GM23248 (cell line): ENCODE data around the gene ERCC1. TPM values are rescaled to one million over a fixed set of nuclear protein-coding genes. Genes with fewer than 3 reads are reported as not detected.

Experiments
- DNase-seq: peaks from one replicate; pipeline ENCODE4 v3.0.0-alpha.2; 2015
- H2AFZ ChIP-seq: fragments of 200-600 bp; sonication (generic); 2 replicates; pipeline ENCODE4 v1.6.1; 2016; ENCODE audit warnings: antibody characterized with exemption
- H3F3A ChIP-seq: fragments of 200-600 bp; sonication (generic); 2 replicates; pipeline ENCODE4 v1.6.1; 2016; ENCODE audit warnings: mild to moderate bottlenecking, antibody characterized with exemption, mixed run types; ENCODE audit not compliant: insufficient read depth
- H3K27ac ChIP-seq: fragments of 200-600 bp; sonication (generic); 2 replicates; pipeline ENCODE4 v1.5.1; 2016; ENCODE audit warnings: mild to moderate bottlenecking
- H3K27me3 ChIP-seq: fragments of 200-600 bp; sonication (generic); replicated peaks from 2 replicates; pipeline ENCODE4 v1.6.1; 2016; ENCODE audit warnings: mild to moderate bottlenecking; ENCODE audit not compliant: insufficient read depth
- H3K36me3 ChIP-seq: fragments of 200-600 bp; sonication (generic); 2 replicates; pipeline ENCODE4 v1.6.1; 2016; ENCODE audit warnings: low read depth, mild to moderate bottlenecking
- H3K4me1 ChIP-seq: fragments of 200-600 bp; sonication (generic); 2 replicates; pipeline ENCODE4 v1.6.1; 2016; ENCODE audit warnings: mild to moderate bottlenecking; ENCODE audit not compliant: insufficient read depth
- H3K4me2 ChIP-seq: fragments of 200-600 bp; sonication (generic); one replicate; pipeline ENCODE4 v1.6.1; 2016; ENCODE audit warnings: mild to moderate bottlenecking; ENCODE audit not compliant: unreplicated experiment
- H3K4me3 ChIP-seq: fragments of 200-600 bp; sonication (generic); 2 replicates; pipeline ENCODE4 v1.5.1; 2016; ENCODE audit warnings: mild to moderate bottlenecking
- H3K79me2 ChIP-seq: fragments of 200-600 bp; sonication (generic); 2 replicates; pipeline ENCODE4 v1.6.1; 2016; ENCODE audit warnings: mild to moderate bottlenecking; ENCODE audit not compliant: insufficient read depth
- H3K9ac ChIP-seq: fragments of 200-600 bp; sonication (generic); 2 replicates; pipeline ENCODE4 v1.6.1; 2016; ENCODE audit warnings: mild to moderate bottlenecking
- H3K9me2 ChIP-seq: fragments of 200-600 bp; sonication (generic); 2 replicates; pipeline ENCODE4 v1.6.1; 2016; ENCODE audit warnings: mixed run types, mild to moderate bottlenecking, moderate library complexity; ENCODE audit not compliant: insufficient read depth
- H3K9me3 ChIP-seq: fragments of 200-600 bp; sonication (generic); one replicate; pipeline ENCODE4 v1.6.1; 2017; ENCODE audit warnings: low read depth
- H4K20me1 ChIP-seq: fragments of 200-600 bp; sonication (generic); 2 replicates; pipeline ENCODE4 v1.6.0; 2016; ENCODE audit not compliant: insufficient read depth
- EZH2 ChIP-seq: fragments of 200-600 bp; sonication (generic); IDR thresholded peaks from 2 replicates; pipeline ENCODE4 v1.6.1; 2018; ENCODE audit warnings: antibody characterized with exemption, mild to moderate bottlenecking; ENCODE audit not compliant: insufficient read depth, poor library complexity, severe bottlenecking
- EZH2phosphoT487 ChIP-seq: fragments of 200-600 bp; sonication (generic); IDR thresholded peaks from 2 replicates; pipeline ENCODE4 v1.6.1; 2018; ENCODE audit warnings: antibody characterized with exemption, moderate library complexity, mild to moderate bottlenecking, low read depth; ENCODE audit not compliant: insufficient read depth
- WGBS, 2 experiments: methylation state at CpG; one replicate each; pipeline ENCODE4 v1.1.6; 2015 to 2017; ENCODE audit warnings: low lambda C conversion rate in 2 of 2, low coverage in 1 of 2; ENCODE audit errors: missing lambda C conversion rate in 2 of 2; 5-methylcytosine and 5-hydroxymethylcytosine counted together
- in situ Hi-C: fragments of 300-500 bp; cut with MboI; formaldehyde crosslinking; loops from 2 replicates; pipeline ENCODE4 v1.15.0; 2020
- polyA plus RNA-seq: library from polyadenylated mRNA; unstranded; fragments of >200 nt; fragmentation: Nextera tagmentation; extraction: Ambion mirVana; gene quantifications from 2 replicates; pipeline ENCODE4 v1.2.1, GENCODE V29; 2016
- total RNA-seq: library from RNA; depleted of rRNA; stranded (reverse); fragments of >200 nt; shearing (Covaris generic); gene quantifications from 2 replicates; pipeline ENCODE4 v1.2.3, GENCODE V29; 2014

ERCC1 gene
- total and polyA plus RNA-seq, 2 experiments from 2014 or later, result 79.8 to 89.0 TPM

DNA sequence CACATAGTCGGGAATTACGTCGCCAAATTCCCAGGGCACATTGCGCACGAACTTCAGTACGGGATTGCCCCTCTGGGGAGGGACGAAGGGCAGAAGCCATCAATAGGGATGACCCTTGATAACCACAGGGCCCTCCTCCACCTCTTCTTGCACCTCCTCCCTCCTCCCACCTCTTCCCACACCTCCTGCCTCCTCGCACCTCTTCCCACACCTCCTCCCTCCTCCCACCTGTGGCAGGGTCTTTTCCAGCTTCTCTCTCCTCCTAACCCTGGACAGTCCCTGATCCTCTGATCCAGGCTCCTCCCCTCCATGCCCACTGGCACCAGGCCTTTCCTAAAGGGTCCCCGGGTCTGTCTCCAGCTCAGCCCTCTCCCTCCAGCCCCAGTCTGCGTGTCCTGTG lies 3.4 kb downstream of the ERCC1 start:
- peaks cover 21% of the 10 kb centered on the region for H3K79me2 ChIP-seq
- no peaks in the 10 kb centered on the region for H3K27me3 ChIP-seq
- no peak overlapping the region for H2AFZ ChIP-seq
- no peak overlapping the region for H3K4me3 ChIP-seq
- WGBS, 2 experiments, result 84 to 87% methylated on average over 9 to 10 of the region's 10 CpGs
- no peaks in the 10 kb centered on the region for H3K9me2 ChIP-seq
- peaks cover 15% of the 10 kb centered on the region; the same call in 1 of the 2 replicates for H3K36me3 ChIP-seq
- H3F3A ChIP-seq, result peaks cover 9% of the 10 kb centered on the region
- no peak for TF ChIP-seq EZH2
- TF ChIP-seq EZH2phosphoT487, result no peak
- no peak overlapping the region for H3K27ac ChIP-seq
- peaks cover 29% of the 10 kb centered on the region for H3K4me1 ChIP-seq
- in situ Hi-C loops, result no loop called here
- DNase-seq, result no peak
- no peak overlapping the region for H3K9ac ChIP-seq
- H3K9me3 ChIP-seq, result no peaks in the 10 kb centered on the region
- H4K20me1 ChIP-seq, result no peaks in the 10 kb centered on the region
- H3K4me2 ChIP-seq, result no peak overlapping the region

DNA sequence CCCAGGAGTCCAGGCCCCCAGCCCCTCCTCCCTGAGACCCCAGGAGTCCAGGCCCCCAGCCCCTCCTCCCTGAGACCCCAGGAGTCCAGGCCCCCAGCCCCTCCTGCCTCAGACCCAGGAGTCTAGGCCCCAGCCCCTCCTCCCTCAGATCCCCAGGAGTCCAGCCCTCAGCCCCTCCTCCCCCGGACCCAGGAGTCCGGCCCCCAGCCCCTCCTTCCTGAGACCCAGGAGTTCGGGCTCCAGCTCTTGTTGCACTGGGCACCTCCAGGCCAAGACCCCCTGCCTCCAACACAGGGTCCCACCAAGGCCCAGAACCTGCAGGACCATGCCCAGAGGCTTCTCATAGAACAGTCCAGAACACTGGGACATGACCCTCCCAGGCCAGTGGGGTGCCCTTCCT lies 3.8 kb downstream of the ERCC1 start:
- H3K4me3 ChIP-seq, result no peak overlapping the region
- TF ChIP-seq EZH2 (no peak), EZH2phosphoT487 (no peak)

DNA sequence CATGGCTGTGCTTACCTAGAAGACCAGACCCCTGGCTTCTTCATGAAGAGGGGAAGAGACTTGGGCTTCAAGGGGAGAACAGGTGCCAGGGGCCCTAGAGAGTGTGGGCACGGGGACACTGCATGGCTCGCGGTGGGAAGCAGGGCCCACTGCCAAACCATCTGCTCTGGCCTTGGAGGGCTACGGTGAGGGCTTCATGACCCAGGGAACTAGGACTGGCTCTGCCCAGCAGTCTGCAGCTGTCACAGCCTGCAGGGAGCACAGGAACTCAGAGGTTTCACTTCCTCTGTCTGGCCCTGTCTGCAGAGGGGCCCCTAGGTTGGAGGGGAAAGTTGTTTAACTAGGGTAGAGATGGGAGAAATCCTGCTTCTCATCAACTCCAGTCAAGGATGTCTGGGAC lies 4.3 kb downstream of the ERCC1 start:
- in situ Hi-C loops, result no loop called here
- H3K79me2 ChIP-seq, result peaks cover 21% of the 10 kb centered on the region
- 31 to 42% methylated on average over 4 of the region's 4 CpGs for WGBS, 2 experiments
- H3K9me2 ChIP-seq, result no peaks in the 10 kb centered on the region
- no peak overlapping the region for H3K9ac ChIP-seq
- H3K27me3 ChIP-seq, result no peaks in the 10 kb centered on the region
- H3K4me3 ChIP-seq, result no peak overlapping the region
- no peak overlapping the region for H3K27ac ChIP-seq
- H3K36me3 ChIP-seq, result peaks cover 15% of the 10 kb centered on the region; the same call in 1 of the 2 replicates
- H2AFZ ChIP-seq, result no peak overlapping the region
- peaks cover 20% of the 10 kb centered on the region for H3K4me1 ChIP-seq
- H4K20me1 ChIP-seq, result no peaks in the 10 kb centered on the region
- TF ChIP-seq EZH2 (no peak), EZH2phosphoT487 (no peak)
- 0 out of 2 replicates have a peak, but pooled peaks cover under 1% of the 10 kb centered on the region for H3F3A ChIP-seq
- no peaks in the 10 kb centered on the region for H3K9me3 ChIP-seq
- DNase-seq, result no peak
- H3K4me2 ChIP-seq, result no peak overlapping the region

More for the DNA sequence above, 3.8 kb downstream of the ERCC1 start:
- WGBS, 2 experiments, result 60% methylated on average over 1 to 3 of the region's 3 CpGs
- Histone ChIP-seq H3K9me2 (no peaks in the 10 kb centered on the region), H3K79me2 (peaks cover 21% of the 10 kb centered on the region), H3F3A (peaks cover 5% of the 10 kb centered on the region), H3K9me3 (no peaks in the 10 kb centered on the region), H3K9ac (no peak overlapping the region), H2AFZ (no peak overlapping the region), H4K20me1 (no peaks in the 10 kb centered on the region), H3K36me3 (peaks cover 15% of the 10 kb centered on the region; the same call in 1 of the 2 replicates), H3K27ac (no peak overlapping the region), H3K4me1 (peaks cover 25% of the 10 kb centered on the region), H3K4me2 (no peak overlapping the region), H3K27me3 (no peaks in the 10 kb centered on the region)
- DNase-seq, result no peak
- in situ Hi-C loops, result no loop called here

DNA sequence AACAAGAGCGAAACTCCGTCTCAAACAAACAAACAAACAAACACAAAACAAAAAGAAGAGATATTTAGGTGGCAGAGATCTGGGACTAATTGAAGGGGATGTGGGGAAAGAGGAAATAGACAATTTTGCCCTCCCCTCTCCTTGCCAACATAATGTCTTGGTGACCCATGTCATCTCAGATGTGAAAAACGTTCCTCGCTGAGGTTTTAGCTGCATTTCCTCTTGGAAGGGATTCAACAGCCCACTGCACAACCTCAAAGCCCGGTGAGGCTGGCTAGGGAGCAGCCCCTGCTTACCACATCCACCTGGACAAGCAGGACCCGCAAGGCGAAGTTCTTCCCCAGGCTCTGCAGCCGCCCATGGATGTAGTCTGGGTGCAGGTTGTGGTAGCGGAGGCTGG lies 4.9 kb downstream of the ERCC1 start:
- Histone ChIP-seq H2AFZ (no peak overlapping the region), H3K4me2 (no peak overlapping the region), H3K9ac (no peak overlapping the region), H4K20me1 (no peaks in the 10 kb centered on the region), H3K4me3 (no peak overlapping the region), H3F3A (no peaks in the 10 kb centered on the region), H3K9me2 (no peaks in the 10 kb centered on the region), H3K4me1 (peaks cover 16% of the 10 kb centered on the region), H3K79me2 (peaks cover 21% of the 10 kb centered on the region), H3K9me3 (no peaks in the 10 kb centered on the region), H3K27me3 (no peaks in the 10 kb centered on the region), H3K36me3 (peaks cover 19% of the 10 kb centered on the region; the same call in 1 of the 2 replicates), H3K27ac (no peak overlapping the region)
- in situ Hi-C loops, result no loop called here
- WGBS, 2 experiments, result 85 to 87% methylated on average over 9 of the region's 9 CpGs
- no peak for DNase-seq
- no peak for TF ChIP-seq EZH2

DNA sequence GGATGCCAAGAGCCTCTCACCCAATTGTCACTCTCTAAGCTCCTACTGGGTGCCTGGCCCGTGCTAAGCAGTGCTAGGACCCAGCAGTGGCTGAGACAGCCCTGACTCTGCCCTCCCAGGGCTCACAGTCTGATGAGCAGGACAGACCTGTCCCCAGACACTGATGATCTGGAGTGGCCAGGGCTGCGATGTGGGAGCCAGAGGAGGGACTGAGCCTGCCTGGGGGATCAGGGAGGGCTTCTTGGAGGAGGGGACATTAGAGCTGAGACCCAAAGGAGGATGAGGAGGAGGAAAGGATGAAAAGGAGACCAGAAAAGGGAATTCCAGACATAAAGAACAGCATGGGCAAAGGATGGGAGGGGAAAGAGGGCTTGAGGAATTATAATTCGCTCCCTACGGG lies 6.6 kb downstream of the ERCC1 start:
- no peak overlapping the region for H3K4me3 ChIP-seq
- no peak for TF ChIP-seq EZH2
- TF ChIP-seq EZH2phosphoT487, result no peak
- H3K9me2 ChIP-seq, result no peaks in the 10 kb centered on the region
- H3F3A ChIP-seq, result 0 out of 2 replicates have a peak, but pooled peaks cover 3% of the 10 kb centered on the region
- in situ Hi-C loops, result no loop called here
- peaks cover 7% of the 10 kb centered on the region; the same call in 1 of the 2 replicates for H3K4me1 ChIP-seq
- no peak overlapping the region for H3K9ac ChIP-seq
- peaks cover 5% of the 10 kb centered on the region for H3K79me2 ChIP-seq
- DNase-seq, result no peak
- no peak overlapping the region for H3K4me2 ChIP-seq
- no peaks in the 10 kb centered on the region for H3K9me3 ChIP-seq
- peaks cover 30% of the 10 kb centered on the region; the same call in 1 of the 2 replicates for H3K36me3 ChIP-seq
- H2AFZ ChIP-seq, result no peak overlapping the region
- no peaks in the 10 kb centered on the region for H4K20me1 ChIP-seq
- 96 to 98% methylated on average over 4 of the region's 4 CpGs for WGBS, 2 experiments
- H3K27ac ChIP-seq, result no peak overlapping the region
- no peaks in the 10 kb centered on the region for H3K27me3 ChIP-seq
